ENCODE data around the gene THOC6. TPM values are rescaled to one million over a fixed set of nuclear protein-coding genes. Genes with fewer than 3 reads are reported as not detected.

Gene THOC6
- total RNA-seq, 1 experiment from 2014 or later = 68.2 TPM

GRCh38 chr16:2985462-2985861 lies 38.4 kb upstream of the THOC6 start:
- Mint-ChIP-seq H3K36me3 (ENCODE audit: insufficient read depth in 1 of 3, low read depth in 3 of 3) (no peaks in the 10 kb centered on the region), H3K27ac (no peak overlapping the region), H3K4me3 (no peak overlapping the region), H3K4me1 (peaks cover 28 to 52% of the 10 kb centered on the region in 2 experiments), H3K27me3 (ENCODE audit: low read depth) (peaks cover 10% of the 10 kb centered on the region), H3K9me3 (no peaks in the 10 kb centered on the region)
- H4K8ac ChIP-seq (replicated peaks; ENCODE audit: insufficient read length, low read depth, low read length) = no peak overlapping the region
- H3K14ac ChIP-seq (ENCODE audit: insufficient read depth, low read length) = no peak overlapping the region
- H3K9me3 ChIP-seq (ENCODE audit: control insufficient read depth, low read depth, low read length) = no peaks in the 10 kb centered on the region
- TF ChIP-seq, protein P1, sequence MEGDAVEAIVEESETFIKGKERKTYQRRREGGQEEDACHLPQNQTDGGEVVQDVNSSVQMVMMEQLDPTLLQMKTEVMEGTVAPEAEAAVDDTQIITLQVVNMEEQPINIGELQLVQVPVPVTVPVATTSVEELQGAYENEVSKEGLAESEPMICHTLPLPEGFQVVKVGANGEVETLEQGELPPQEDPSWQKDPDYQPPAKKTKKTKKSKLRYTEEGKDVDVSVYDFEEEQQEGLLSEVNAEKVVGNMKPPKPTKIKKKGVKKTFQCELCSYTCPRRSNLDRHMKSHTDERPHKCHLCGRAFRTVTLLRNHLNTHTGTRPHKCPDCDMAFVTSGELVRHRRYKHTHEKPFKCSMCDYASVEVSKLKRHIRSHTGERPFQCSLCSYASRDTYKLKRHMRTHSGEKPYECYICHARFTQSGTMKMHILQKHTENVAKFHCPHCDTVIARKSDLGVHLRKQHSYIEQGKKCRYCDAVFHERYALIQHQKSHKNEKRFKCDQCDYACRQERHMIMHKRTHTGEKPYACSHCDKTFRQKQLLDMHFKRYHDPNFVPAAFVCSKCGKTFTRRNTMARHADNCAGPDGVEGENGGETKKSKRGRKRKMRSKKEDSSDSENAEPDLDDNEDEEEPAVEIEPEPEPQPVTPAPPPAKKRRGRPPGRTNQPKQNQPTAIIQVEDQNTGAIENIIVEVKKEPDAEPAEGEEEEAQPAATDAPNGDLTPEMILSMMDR (conservative IDR thresholded peaks at IDR 0.05) = no peak
- H2AK5ac ChIP-seq (ENCODE audit: insufficient read length, low read length) = no peak overlapping the region
- no peak for DNase-seq
- H3K4me2 ChIP-seq (ENCODE audit: insufficient read depth, insufficient read length, low read length) = no peak overlapping the region
- no peak overlapping the region for H2BK20ac ChIP-seq (ENCODE audit: low read depth, low read length, poor library complexity, severe bottlenecking)
- peaks cover 4% of the 10 kb centered on the region for H3K23me2 ChIP-seq (ENCODE audit: insufficient read length, low read depth, low read length, poor library complexity, severe bottlenecking)
- no peak overlapping the region for H3K27ac ChIP-seq (ENCODE audit: insufficient read length, low read depth, low read length)
- no peak overlapping the region for H4K5ac ChIP-seq (ENCODE audit: insufficient read length, low read depth, low read length)
- H3K79me2 ChIP-seq (ENCODE audit: insufficient read depth, low read length) = no peaks in the 10 kb centered on the region
- no peaks in the 10 kb centered on the region; the same call in 1 of the 2 replicates for H3K4me1 ChIP-seq (ENCODE audit: insufficient read depth, low read length)
- no peak overlapping the region for H2AFZ ChIP-seq (ENCODE audit: low read length)
- no peaks in the 10 kb centered on the region for H3K79me1 ChIP-seq (ENCODE audit: insufficient read depth, low read depth, low read length, poor library complexity, severe bottlenecking)
- no peak overlapping the region for H3K56ac ChIP-seq (ENCODE audit: insufficient read length, low read depth, low read length)
- no peak overlapping the region for H4K91ac ChIP-seq (ENCODE audit: insufficient read length, low read depth, low read length)
- H2BK15ac ChIP-seq (ENCODE audit: low read depth, low read length) = no peak overlapping the region
- no peak overlapping the region for H3K4ac ChIP-seq (ENCODE audit: low read depth, low read length)
- H3T11ph ChIP-seq (ENCODE audit: low read length) = no peak overlapping the region
- no peak overlapping the region for H3K18ac ChIP-seq (ENCODE audit: insufficient read length, low read depth, low read length)
- H3K27me3 ChIP-seq (ENCODE audit: insufficient read depth, low read length) = no peaks in the 10 kb centered on the region
- WGBS (ENCODE audit: extremely low coverage, insufficient read length, low lambda C conversion rate) = no CpG with 5 or more reads among the region's 9 CpGs
- H2BK12ac ChIP-seq (ENCODE audit: insufficient read length, low read depth, low read length) = no peak overlapping the region
- no peak overlapping the region for H2BK120ac ChIP-seq (ENCODE audit: low read depth, low read length, poor library complexity, severe bottlenecking)
- H3K9ac ChIP-seq (ENCODE audit: extremely low read depth, insufficient read length, low read length) = no peak overlapping the region
- no peaks in the 10 kb centered on the region for H4K20me1 ChIP-seq (ENCODE audit: control insufficient read depth, insufficient read depth, insufficient read length)
- H3K23ac ChIP-seq (ENCODE audit: insufficient read length, low read depth, low read length) = no peak overlapping the region
- no peak overlapping the region for H2BK5ac ChIP-seq (ENCODE audit: insufficient read length, low read length)

Data from H9 (cell line).